Panc1 (cell line): ENCODE results near the gene ITK. TPM values are rescaled to one million over a fixed set of nuclear protein-coding genes. Genes with fewer than 3 reads are reported as not detected.

Experiments
- ATAC-seq: fragments of 200-7000 bp; cut with Tn5 transposase; 2 replicates; pipeline ENCODE4 v1.9.1; 2020; ENCODE audit warnings: mild to moderate bottlenecking, moderate library complexity
- BruUV-seq: library from RNA; stranded (reverse); fragments of 400-500 nt; replicated peaks from 2 replicates; lab custom pipeline; 2021; lab: Mats Ljungman, UMichigan
- CTCF ChIA-PET: fragments of 300-600 bp; sonication (Branson Sonifier 250); formaldehyde crosslinking; loops from one replicate; lab custom pipeline; 2022; ENCODE audit warnings: antibody characterized with exemption; lab: Charles Lee
- POLR2A ChIA-PET: fragments of 300-600 bp; sonication (Branson Sonifier 250); formaldehyde crosslinking; loops from one replicate; lab custom pipeline; 2022; ENCODE audit warnings: antibody characterized with exemption; lab: Charles Lee
- DNase-seq: peaks from one replicate; pipeline ENCODE4 v3.0.0-alpha.2; 2010; ENCODE audit warnings: low read depth, low spot score
- H3K27ac ChIP-seq: 2 replicates; pipeline ENCODE4 v1.5.1; 2011; ENCODE audit warnings: mild to moderate bottlenecking, low read length, inconsistent platforms
- H3K27me3 ChIP-seq: fragments of 200-500 bp; sonication (Bioruptor generic); 2 replicates; pipeline ENCODE4 v1.6.0; 2014; ENCODE audit warnings: low read length, inconsistent platforms; ENCODE audit not compliant: control insufficient read depth, insufficient read depth
- H3K36me3 ChIP-seq: fragments of 200-500 bp; sonication (Bioruptor generic); 2 replicates; pipeline ENCODE4 v1.5.1; 2014; ENCODE audit warnings: inconsistent platforms, mild to moderate bottlenecking, low read length, moderate library complexity; ENCODE audit not compliant: control insufficient read depth, insufficient read depth
- H3K4me1 ChIP-seq: 2 replicates; pipeline ENCODE4 v1.5.1; 2011; ENCODE audit warnings: inconsistent platforms, mild to moderate bottlenecking, low read length, moderate library complexity; ENCODE audit not compliant: control insufficient read depth, insufficient read depth
- H3K4me3 ChIP-seq, 2 experiments: 2 replicates each; pipeline ENCODE4 v1.5.1; 2011 to 2012; ENCODE audit warnings: low read depth in 2 of 2, low read length in 2 of 2, mild to moderate bottlenecking in 2 of 2, inconsistent platforms in 1 of 2, moderate library complexity in 1 of 2
- H3K9me3 ChIP-seq: fragments of 200-500 bp; sonication (Bioruptor generic); 2 replicates; pipeline ENCODE4 v1.5.1; 2014; ENCODE audit warnings: low read depth, mild to moderate bottlenecking, inconsistent platforms, low read length, moderate library complexity; ENCODE audit not compliant: control insufficient read depth, insufficient read depth
- CTCF ChIP-seq: fragments of 450-650 bp; IDR thresholded peaks from 2 replicates; pipeline ENCODE4 v1.5.1; 2017; ENCODE audit warnings: mild to moderate bottlenecking
- POLR2AphosphoS5 ChIP-seq: IDR thresholded peaks from 2 replicates; pipeline ENCODE4 v1.6.1; 2012; ENCODE audit warnings: mild to moderate bottlenecking, low read depth, low read length, moderate library complexity
- SIN3A ChIP-seq: IDR thresholded peaks from 2 replicates; pipeline ENCODE4 v1.6.1; 2012; ENCODE audit warnings: low read depth, mild to moderate bottlenecking, low read length, moderate library complexity, borderline replicate concordance; ENCODE audit not compliant: insufficient read depth
- TCF7L2 ChIP-seq: IDR thresholded peaks from 2 replicates; pipeline ENCODE4 v1.6.1; 2011; ENCODE audit warnings: mild to moderate bottlenecking, low read depth, low read length, inconsistent platforms
- in situ Hi-C: cut with HindIII; loops from 2 replicates; pipeline ENCODE4 v1.10.0; 2016; ENCODE audit warnings: low sequenced_read_pairs, low pct_unique_long_range_greater_than_20kb
- intact Hi-C: fragments of 100-400 bp; cut with micrococcal nuclease; formaldehyde crosslinking; loops from one replicate; pipeline ENCODE4 v1.10.0; 2022; ENCODE audit not compliant: unreplicated experiment
- total RNA-seq: library from RNA; stranded (reverse); gene quantifications from one replicate; pipeline ENCODE4 v1.2.1, GENCODE V29; 2021; ENCODE audit not compliant: unreplicated experiment
- TF ChIP-seq, protein P1 (sequence below), 2 experiments: IDR thresholded peaks; 2 replicates each; pipeline ENCODE4 v1.6.1; 2011 to 2012; ENCODE audit warnings: low read depth in 2 of 2, control low read depth in 1 of 2, low read length in 1 of 2, mild to moderate bottlenecking in 1 of 2, moderate library complexity in 1 of 2; ENCODE audit not compliant: insufficient read depth in 1 of 2

The ITK gene
- total RNA-seq, 1 experiment from 2014 or later, result 0.26 TPM

DNA sequence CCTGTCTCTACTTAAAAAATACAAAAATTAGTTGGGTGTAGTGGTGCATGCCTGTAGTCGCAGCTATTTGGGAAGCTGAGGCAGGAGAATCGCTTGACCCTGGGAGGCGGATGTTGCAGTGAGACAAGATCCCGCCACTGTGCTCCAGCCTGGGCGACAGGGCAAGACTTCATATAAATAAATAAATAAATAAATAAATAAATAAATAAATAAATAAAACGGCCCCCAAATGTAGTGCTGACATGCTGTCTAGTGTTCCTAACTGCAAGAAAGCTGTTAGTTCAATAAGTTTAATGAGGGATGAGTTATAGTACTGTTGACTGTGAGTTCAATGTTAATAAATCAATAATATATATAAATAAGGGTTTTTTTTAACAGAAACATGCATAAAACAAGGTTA, 77.8 kb downstream of the ITK start:
- TF ChIP-seq, protein P1, sequence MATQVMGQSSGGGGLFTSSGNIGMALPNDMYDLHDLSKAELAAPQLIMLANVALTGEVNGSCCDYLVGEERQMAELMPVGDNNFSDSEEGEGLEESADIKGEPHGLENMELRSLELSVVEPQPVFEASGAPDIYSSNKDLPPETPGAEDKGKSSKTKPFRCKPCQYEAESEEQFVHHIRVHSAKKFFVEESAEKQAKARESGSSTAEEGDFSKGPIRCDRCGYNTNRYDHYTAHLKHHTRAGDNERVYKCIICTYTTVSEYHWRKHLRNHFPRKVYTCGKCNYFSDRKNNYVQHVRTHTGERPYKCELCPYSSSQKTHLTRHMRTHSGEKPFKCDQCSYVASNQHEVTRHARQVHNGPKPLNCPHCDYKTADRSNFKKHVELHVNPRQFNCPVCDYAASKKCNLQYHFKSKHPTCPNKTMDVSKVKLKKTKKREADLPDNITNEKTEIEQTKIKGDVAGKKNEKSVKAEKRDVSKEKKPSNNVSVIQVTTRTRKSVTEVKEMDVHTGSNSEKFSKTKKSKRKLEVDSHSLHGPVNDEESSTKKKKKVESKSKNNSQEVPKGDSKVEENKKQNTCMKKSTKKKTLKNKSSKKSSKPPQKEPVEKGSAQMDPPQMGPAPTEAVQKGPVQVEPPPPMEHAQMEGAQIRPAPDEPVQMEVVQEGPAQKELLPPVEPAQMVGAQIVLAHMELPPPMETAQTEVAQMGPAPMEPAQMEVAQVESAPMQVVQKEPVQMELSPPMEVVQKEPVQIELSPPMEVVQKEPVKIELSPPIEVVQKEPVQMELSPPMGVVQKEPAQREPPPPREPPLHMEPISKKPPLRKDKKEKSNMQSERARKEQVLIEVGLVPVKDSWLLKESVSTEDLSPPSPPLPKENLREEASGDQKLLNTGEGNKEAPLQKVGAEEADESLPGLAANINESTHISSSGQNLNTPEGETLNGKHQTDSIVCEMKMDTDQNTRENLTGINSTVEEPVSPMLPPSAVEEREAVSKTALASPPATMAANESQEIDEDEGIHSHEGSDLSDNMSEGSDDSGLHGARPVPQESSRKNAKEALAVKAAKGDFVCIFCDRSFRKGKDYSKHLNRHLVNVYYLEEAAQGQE (IDR thresholded peaks at IDR 0.05; ENCODE audit: insufficient read depth in 1 of 2, low read depth in 2 of 2, low read length in 1 of 2), result no peak
- TF ChIP-seq POLR2AphosphoS5 (no peak), TCF7L2 (no peak), SIN3A (no peak), CTCF (no peak)
- ChIA-PET CTCF (interaction anchor here (0.6 kb wide), 1 partner anchor 175 kb away, joined by 10 read pairs; no protein-coding TSS in a partner anchor), POLR2A (interaction anchor here (0.6 kb wide), 1 partner anchor 50 kb away, joined by 10 read pairs; no protein-coding TSS in a partner anchor)
- Histone ChIP-seq H3K4me1 (no peaks in the 10 kb centered on the region), H3K27ac (no peak overlapping the region), H3K27me3 (peaks cover 11% of the 10 kb centered on the region), H3K4me3 (no peak overlapping the region), H3K9me3 (no peaks in the 10 kb centered on the region), H3K36me3 (no peaks in the 10 kb centered on the region)
- intact Hi-C loops, result no loop called here
- no peak for ATAC-seq
- DNase-seq, result no peak
- in situ Hi-C loops, result no loop called here
- BruUV-seq, result no TSS peak

DNA sequence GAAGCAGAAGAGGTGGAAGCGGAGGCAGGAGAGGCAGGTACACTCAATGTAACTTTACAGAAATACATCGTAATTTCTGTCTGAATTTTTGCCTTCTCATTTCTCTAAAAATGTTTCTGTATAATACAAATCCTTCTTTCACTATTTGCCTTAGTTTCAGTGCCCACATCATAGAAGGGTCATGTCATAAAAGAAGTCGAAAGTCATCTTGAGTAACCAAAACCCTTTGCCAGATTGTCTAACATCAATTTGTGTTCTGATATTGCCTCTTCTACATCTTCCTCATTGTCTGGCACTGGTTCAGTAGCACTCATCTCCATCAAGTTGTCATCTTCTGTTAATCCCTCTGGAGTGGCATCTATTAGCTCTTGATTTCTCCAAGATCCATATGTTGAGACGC, 79.1 kb downstream of the ITK start:
- no TSS peak for BruUV-seq
- in situ Hi-C loops, result no loop called here
- POLR2A ChIA-PET, result no interaction called here

More for the DNA sequence above, 79.1 kb downstream of the ITK start:
- intact Hi-C loops, result no loop called here
- H3K27ac ChIP-seq, result no peak overlapping the region
- no peak for TF ChIP-seq POLR2AphosphoS5
- TF ChIP-seq TCF7L2, result no peak
- TF ChIP-seq, protein P1 (IDR thresholded peaks at IDR 0.05; ENCODE audit: insufficient read depth in 1 of 2, low read depth in 2 of 2, low read length in 1 of 2), result no peak
- no peak for TF ChIP-seq SIN3A
- no peak for TF ChIP-seq CTCF
- H3K27me3 ChIP-seq, result peaks cover 18% of the 10 kb centered on the region
- CTCF ChIA-PET, result interaction anchor here (0.5 kb wide), 1 partner anchor 458 kb away, joined by 6 read pairs; no protein-coding TSS in a partner anchor
- ATAC-seq (no peak), DNase-seq (no peak)
- H3K4me1 ChIP-seq, result no peaks in the 10 kb centered on the region
- H3K36me3 ChIP-seq, result no peaks in the 10 kb centered on the region
- H3K4me3 ChIP-seq, result no peak overlapping the region
- H3K9me3 ChIP-seq, result no peaks in the 10 kb centered on the region
